Trophoblast cell (in vitro differentiated cells and primary cell): ENCODE measurements around the gene ZHX3.

Experiments used
- DNase-seq, 2 donors: peaks; one replicate each; pipeline ENCODE4 v3.0.0-alpha.2; 2016
- H2AFZ ChIP-seq: 2 replicates; pipeline ENCODE4 v1.6.1; 2013; ENCODE audit warnings: low read length, moderate library complexity, mild to moderate bottlenecking; ENCODE audit not compliant: insufficient read depth, poor library complexity
- H2AK5ac ChIP-seq: 2 replicates; pipeline ENCODE4 v1.6.1; 2013; ENCODE audit warnings: mild to moderate bottlenecking, low read length
- H2BK120ac ChIP-seq: 2 replicates; pipeline ENCODE4 v1.6.1; 2013; ENCODE audit warnings: low read length, mild to moderate bottlenecking, moderate library complexity; ENCODE audit not compliant: insufficient read depth, poor library complexity
- H2BK12ac ChIP-seq: 2 replicates; pipeline ENCODE4 v1.6.1; 2013; ENCODE audit warnings: mild to moderate bottlenecking, low read length, moderate library complexity
- H2BK5ac ChIP-seq: 2 replicates; pipeline ENCODE4 v1.6.1; 2013; ENCODE audit warnings: low read length, low read depth, moderate library complexity, mild to moderate bottlenecking; ENCODE audit not compliant: poor library complexity
- H3K14ac ChIP-seq: 2 replicates; pipeline ENCODE4 v1.6.1; 2013; ENCODE audit warnings: mild to moderate bottlenecking, low read length
- H3K18ac ChIP-seq: 2 replicates; pipeline ENCODE4 v1.6.1; 2013; ENCODE audit warnings: mild to moderate bottlenecking, low read length
- H3K23ac ChIP-seq: 2 replicates; pipeline ENCODE4 v1.6.1; 2013; ENCODE audit warnings: low read length
- H3K27ac ChIP-seq: 2 replicates; pipeline ENCODE4 v1.5.1; 2013; ENCODE audit warnings: low read depth, mild to moderate bottlenecking, inconsistent platforms, low read length, moderate library complexity
- H3K27me3 ChIP-seq: 2 replicates; pipeline ENCODE4 v1.6.1; 2013; ENCODE audit warnings: inconsistent platforms, mild to moderate bottlenecking, low read length, moderate library complexity; ENCODE audit not compliant: insufficient read depth
- H3K36me3 ChIP-seq, 2 experiments: 1 replicate in 1 of 2; 2 replicates in 1 of 2; pipeline ENCODE4 v1.6.1; 2013; ENCODE audit warnings: low read length in 2 of 2, mild to moderate bottlenecking in 2 of 2, moderate library complexity in 1 of 2; ENCODE audit not compliant: insufficient read depth in 2 of 2, control insufficient read depth in 1 of 2
- H3K4ac ChIP-seq: 2 replicates; pipeline ENCODE4 v1.6.1; 2013; ENCODE audit warnings: low read depth, mild to moderate bottlenecking, low read length, moderate library complexity
- H3K4me1 ChIP-seq, 2 experiments: 1 replicate in 1 of 2; 2 replicates in 1 of 2; pipeline ENCODE4 v1.6.1; 2013; ENCODE audit warnings: low read length in 2 of 2, mild to moderate bottlenecking in 2 of 2, moderate library complexity in 1 of 2; ENCODE audit not compliant: insufficient read depth in 2 of 2, control insufficient read depth in 1 of 2
- H3K4me2 ChIP-seq: 2 replicates; pipeline ENCODE4 v1.6.1; 2013; ENCODE audit warnings: inconsistent platforms, mild to moderate bottlenecking, low read length, moderate library complexity
- H3K4me3 ChIP-seq: 2 replicates; pipeline ENCODE4 v1.5.1; 2013; ENCODE audit warnings: mild to moderate bottlenecking, low read depth, low read length, inconsistent platforms
- H3K79me1 ChIP-seq: one replicate; pipeline ENCODE4 v1.6.1; 2013; ENCODE audit warnings: low read length
- H3K79me2 ChIP-seq: 2 replicates; pipeline ENCODE4 v1.6.1; 2013; ENCODE audit warnings: low read length, mild to moderate bottlenecking; ENCODE audit not compliant: control insufficient read depth, insufficient read depth, poor library complexity
- H3K9ac ChIP-seq: 2 replicates; pipeline ENCODE4 v1.6.1; 2013; ENCODE audit warnings: mild to moderate bottlenecking, low read length
- H3K9me3 ChIP-seq: 2 replicates; pipeline ENCODE4 v1.6.1; 2013; ENCODE audit warnings: low read depth, mild to moderate bottlenecking, control low read depth, inconsistent platforms, low read length; ENCODE audit not compliant: insufficient read depth
- H4K12ac ChIP-seq: 2 replicates; pipeline ENCODE4 v1.6.1; 2013; ENCODE audit warnings: low read depth, mild to moderate bottlenecking, low read length, moderate library complexity
- H4K8ac ChIP-seq: 2 replicates; pipeline ENCODE4 v1.6.1; 2013; ENCODE audit warnings: low read depth, mild to moderate bottlenecking, low read length, moderate library complexity
- H4K91ac ChIP-seq: one replicate; pipeline ENCODE4 v1.6.1; 2013; ENCODE audit warnings: low read depth, mild to moderate bottlenecking, low read length, moderate library complexity
- WGBS: extraction: QIAGEN DNeasy Blood & Tissue Kit; methylation state at CpG from one replicate; pipeline ENCODE4 v1.1.7; 2013; ENCODE audit warnings: missing lambda C conversion rate; ENCODE audit not compliant: insufficient read length, insufficient coverage; ENCODE audit errors: extremely low coverage; 5-methylcytosine and 5-hydroxymethylcytosine counted together

ZHX3 gene

DNA sequence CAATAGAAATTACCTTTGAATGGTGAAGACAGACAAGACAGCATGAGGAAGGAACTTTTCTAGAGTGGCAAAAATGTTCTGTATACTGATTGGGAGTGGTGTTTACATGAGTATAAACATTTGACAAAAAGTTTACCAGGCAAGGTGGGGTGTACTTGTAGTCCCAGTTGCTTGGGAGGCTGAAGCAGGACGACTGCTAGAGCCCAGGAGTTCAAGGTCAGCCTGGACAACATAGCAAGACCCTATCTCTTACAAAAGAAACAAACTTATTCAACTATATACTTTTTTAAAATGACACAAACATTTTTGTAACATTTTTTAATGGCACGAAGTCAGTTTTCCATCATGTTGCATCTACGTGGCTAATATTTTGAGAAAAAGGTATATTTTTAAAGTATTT is 40.5 kb downstream of the ZHX3 start:
- WGBS: no CpG with 5 or more reads among the region's 3 CpGs
- no peak for DNase-seq
- Histone ChIP-seq H3K27ac (no peak overlapping the region), H2AFZ (no peak overlapping the region), H2BK12ac (no peak overlapping the region), H3K27me3 (no peaks in the 10 kb centered on the region), H3K4me2 (no peak overlapping the region), H3K79me1 (no peaks in the 10 kb centered on the region), H3K23ac (no peak overlapping the region), H3K9ac (no peak overlapping the region), H2BK5ac (no peak overlapping the region), H4K91ac (no peak overlapping the region), H2AK5ac (no peak overlapping the region), H4K8ac (no peak overlapping the region), H3K9me3 (no peaks in the 10 kb centered on the region), H3K14ac (no peak overlapping the region), H3K4me3 (no peak overlapping the region), H3K4me1 (no peaks in the 10 kb centered on the region), H3K36me3 (no peaks in the 10 kb centered on the region), H3K79me2 (no peaks in the 10 kb centered on the region), H4K12ac (no peak overlapping the region), H2BK120ac (no peak overlapping the region), H3K4ac (no peak overlapping the region), H3K18ac (no peak overlapping the region)

DNA sequence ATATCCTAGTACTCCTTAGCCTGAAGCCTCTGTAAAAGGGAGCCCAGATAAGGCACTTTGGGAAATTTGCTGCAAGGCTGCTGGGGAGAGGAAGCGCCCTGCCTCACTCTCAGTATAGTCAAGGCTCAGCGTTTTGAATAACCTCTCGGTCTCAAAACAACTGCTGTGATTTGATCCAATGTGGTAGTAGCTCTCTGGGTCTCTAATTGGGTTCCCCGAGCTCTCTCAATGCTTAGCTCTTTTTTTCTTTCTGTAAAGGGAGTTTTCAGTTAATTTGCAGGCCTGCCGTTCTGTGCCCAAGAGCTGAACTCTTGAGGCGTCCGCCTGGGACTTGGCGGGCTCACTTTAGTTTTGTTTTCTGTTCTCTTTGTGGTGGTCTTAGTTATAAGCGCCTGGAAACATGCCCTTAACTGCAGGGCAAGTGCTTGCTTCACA is 41.2 kb downstream of the ZHX3 start:
- no peak overlapping the region for H2BK120ac ChIP-seq
- no CpG with 5 or more reads among the region's 9 CpGs for WGBS
- H3K9ac ChIP-seq: no peak overlapping the region
- no peaks in the 10 kb centered on the region for H3K9me3 ChIP-seq
- no peak overlapping the region for H3K27ac ChIP-seq
- H3K23ac ChIP-seq: no peak overlapping the region
- H3K4me1 ChIP-seq: no peaks in the 10 kb centered on the region
- H3K27me3 ChIP-seq: no peaks in the 10 kb centered on the region
- H3K18ac ChIP-seq: no peak overlapping the region
- H2BK12ac ChIP-seq: no peak overlapping the region
- no peak overlapping the region for H3K4me3 ChIP-seq
- H3K14ac ChIP-seq: no peak overlapping the region
- H4K12ac ChIP-seq: no peak overlapping the region
- H2AFZ ChIP-seq: no peak overlapping the region
- H3K36me3 ChIP-seq: no peaks in the 10 kb centered on the region
- H3K4ac ChIP-seq: no peak overlapping the region
- no peak for DNase-seq
- H3K4me2 ChIP-seq: no peak overlapping the region
- H4K91ac ChIP-seq: no peak overlapping the region
- H2BK5ac ChIP-seq: no peak overlapping the region
- H4K8ac ChIP-seq: no peak overlapping the region
- no peaks in the 10 kb centered on the region for H3K79me2 ChIP-seq
- no peaks in the 10 kb centered on the region for H3K79me1 ChIP-seq
- no peak overlapping the region for H2AK5ac ChIP-seq

DNA sequence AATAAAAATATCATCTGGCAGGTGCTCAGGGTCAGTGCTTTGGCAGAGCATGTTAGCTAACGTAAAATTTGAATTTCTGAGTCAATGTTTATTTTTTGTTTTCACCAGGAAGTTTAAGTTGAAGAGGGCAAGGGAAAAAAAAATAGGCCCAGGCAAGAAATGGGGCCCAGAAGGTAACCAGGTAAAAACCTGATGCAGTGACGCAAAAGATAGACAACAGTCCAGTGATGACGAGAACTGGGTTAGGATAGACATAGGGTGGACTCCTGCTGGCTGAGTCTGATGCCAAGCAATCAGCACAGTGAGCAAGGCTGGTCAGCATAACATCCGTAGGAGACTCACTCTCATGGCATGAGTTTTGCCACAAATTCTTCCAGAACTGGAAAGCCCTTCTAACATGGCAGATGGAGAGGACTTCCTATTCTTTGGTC is 42.2 kb downstream of the ZHX3 start:
- no peak overlapping the region for H3K27ac ChIP-seq
- no peak overlapping the region for H4K8ac ChIP-seq
- no peak overlapping the region for H3K4me2 ChIP-seq
- H3K79me1 ChIP-seq: no peaks in the 10 kb centered on the region
- H3K4me3 ChIP-seq: no peak overlapping the region
- H3K36me3 ChIP-seq: no peaks in the 10 kb centered on the region
- H2BK120ac ChIP-seq: no peak overlapping the region
- H2AK5ac ChIP-seq: no peak overlapping the region
- WGBS: no CpG with 5 or more reads among the region's 4 CpGs
- H3K27me3 ChIP-seq: no peaks in the 10 kb centered on the region
- H4K91ac ChIP-seq: no peak overlapping the region
- no peak overlapping the region for H2BK12ac ChIP-seq
- no peaks in the 10 kb centered on the region for H3K79me2 ChIP-seq
- H3K9ac ChIP-seq: no peak overlapping the region
- no peak overlapping the region for H3K18ac ChIP-seq
- no peak overlapping the region for H3K23ac ChIP-seq
- no peak for DNase-seq
- H3K4ac ChIP-seq: no peak overlapping the region
- H3K4me1 ChIP-seq: no peaks in the 10 kb centered on the region
- H3K9me3 ChIP-seq: no peaks in the 10 kb centered on the region
- H3K14ac ChIP-seq: no peak overlapping the region
- no peak overlapping the region for H2AFZ ChIP-seq
- no peak overlapping the region for H4K12ac ChIP-seq
- H2BK5ac ChIP-seq: no peak overlapping the region

DNA sequence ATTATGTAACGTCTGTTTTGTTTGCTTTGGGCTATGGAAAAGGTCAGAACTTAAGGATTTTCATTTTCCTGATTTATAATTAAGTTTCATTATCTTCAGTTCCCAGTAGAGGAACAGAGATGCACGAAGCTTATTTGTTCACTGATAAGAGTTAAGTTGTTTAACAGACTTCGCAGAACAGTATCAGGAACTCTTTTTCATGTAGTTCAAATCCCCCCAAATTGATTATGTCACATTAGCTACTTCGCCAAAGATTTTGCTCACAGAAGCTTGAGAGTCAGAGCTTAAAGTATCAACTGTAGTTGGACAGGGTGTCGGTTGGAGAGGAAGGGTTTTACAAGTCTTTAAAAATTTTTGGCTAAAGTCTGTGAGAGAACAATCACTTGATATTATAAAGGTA is 43.4 kb downstream of the ZHX3 start:
- H3K14ac ChIP-seq: no peak overlapping the region
- no peak overlapping the region for H2BK120ac ChIP-seq
- H3K79me1 ChIP-seq: no peaks in the 10 kb centered on the region
- no peaks in the 10 kb centered on the region for H3K4me1 ChIP-seq
- H2AFZ ChIP-seq: no peak overlapping the region
- no peak overlapping the region for H4K8ac ChIP-seq
- H3K79me2 ChIP-seq: no peaks in the 10 kb centered on the region
- no peak overlapping the region for H3K18ac ChIP-seq
- no peak overlapping the region for H3K9ac ChIP-seq
- no peaks in the 10 kb centered on the region for H3K36me3 ChIP-seq
- H2BK12ac ChIP-seq: no peak overlapping the region
- H3K4ac ChIP-seq: no peak overlapping the region
- H4K91ac ChIP-seq: no peak overlapping the region
- H3K23ac ChIP-seq: no peak overlapping the region
- H3K27ac ChIP-seq: no peak overlapping the region
- WGBS: no CpG with 5 or more reads among the region's 5 CpGs
- no peak overlapping the region for H2AK5ac ChIP-seq
- no peak overlapping the region for H3K4me3 ChIP-seq
- no peak overlapping the region for H2BK5ac ChIP-seq
- no peak overlapping the region for H4K12ac ChIP-seq
- H3K9me3 ChIP-seq: no peaks in the 10 kb centered on the region
- no peak overlapping the region for H3K4me2 ChIP-seq
- no peak for DNase-seq
- no peaks in the 10 kb centered on the region for H3K27me3 ChIP-seq
